AG09309 (cell line): ENCODE data around the gene FOXL2NB.

Experiments
- DNase-seq: peaks from one replicate; pipeline ENCODE4 v3.0.0-alpha.2; 2010; ENCODE audit warnings: low read depth
- H3K4me3 ChIP-seq: 2 replicates; pipeline ENCODE4 v1.5.1; 2011; ENCODE audit warnings: mild to moderate bottlenecking, low read depth, low read length, moderate library complexity; ENCODE audit not compliant: control insufficient read depth
- TF ChIP-seq, protein P1 (sequence below): IDR thresholded peaks from 2 replicates; pipeline ENCODE4 v1.5.1; 2011; ENCODE audit warnings: mild to moderate bottlenecking, low read depth, low read length, inconsistent platforms; ENCODE audit not compliant: insufficient read depth, control insufficient read depth; ENCODE audit errors: missing control alignments

Gene FOXL2NB

DNA sequence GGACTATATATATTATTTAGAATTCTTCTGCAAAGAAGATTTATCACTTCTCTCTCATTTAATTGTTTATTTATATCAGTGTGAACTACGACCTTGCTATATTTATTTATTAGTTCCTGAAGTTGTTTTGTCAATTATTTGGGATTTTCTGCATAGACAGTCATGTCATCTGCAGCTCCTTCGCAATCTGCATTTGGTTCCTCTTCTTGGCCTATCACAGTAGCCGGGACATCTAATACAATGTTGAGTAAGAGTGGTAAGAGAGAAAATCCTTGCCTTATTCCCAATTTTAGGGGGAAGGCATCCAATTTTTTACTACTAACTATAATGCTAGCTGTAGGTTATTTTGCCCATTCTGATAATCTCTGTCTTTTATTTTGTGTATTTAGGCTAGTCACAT is 39.5 kb upstream of the FOXL2NB start:
- DNase-seq, result no peak
- TF ChIP-seq, protein P1, sequence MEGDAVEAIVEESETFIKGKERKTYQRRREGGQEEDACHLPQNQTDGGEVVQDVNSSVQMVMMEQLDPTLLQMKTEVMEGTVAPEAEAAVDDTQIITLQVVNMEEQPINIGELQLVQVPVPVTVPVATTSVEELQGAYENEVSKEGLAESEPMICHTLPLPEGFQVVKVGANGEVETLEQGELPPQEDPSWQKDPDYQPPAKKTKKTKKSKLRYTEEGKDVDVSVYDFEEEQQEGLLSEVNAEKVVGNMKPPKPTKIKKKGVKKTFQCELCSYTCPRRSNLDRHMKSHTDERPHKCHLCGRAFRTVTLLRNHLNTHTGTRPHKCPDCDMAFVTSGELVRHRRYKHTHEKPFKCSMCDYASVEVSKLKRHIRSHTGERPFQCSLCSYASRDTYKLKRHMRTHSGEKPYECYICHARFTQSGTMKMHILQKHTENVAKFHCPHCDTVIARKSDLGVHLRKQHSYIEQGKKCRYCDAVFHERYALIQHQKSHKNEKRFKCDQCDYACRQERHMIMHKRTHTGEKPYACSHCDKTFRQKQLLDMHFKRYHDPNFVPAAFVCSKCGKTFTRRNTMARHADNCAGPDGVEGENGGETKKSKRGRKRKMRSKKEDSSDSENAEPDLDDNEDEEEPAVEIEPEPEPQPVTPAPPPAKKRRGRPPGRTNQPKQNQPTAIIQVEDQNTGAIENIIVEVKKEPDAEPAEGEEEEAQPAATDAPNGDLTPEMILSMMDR, result no peak
- H3K4me3 ChIP-seq, result no peak overlapping the region

- TF ChIP-seq, protein P1, result no peak
- H3K4me3 ChIP-seq, result no peak overlapping the region
- DNase-seq, result no peak
Measured at GRCh38 chr3:138908846-138909245, 38.2 kb upstream of the FOXL2NB start.

- TF ChIP-seq, protein P1, result no peak
- DNase-seq, result no peak
- H3K4me3 ChIP-seq, result no peak overlapping the region
Measured at GRCh38 chr3:138909904-138910303, 37.1 kb upstream of the FOXL2NB start.

GRCh38 chr3:138911621-138912020 is 35.4 kb upstream of the FOXL2NB start:
- no peak for DNase-seq

DNA sequence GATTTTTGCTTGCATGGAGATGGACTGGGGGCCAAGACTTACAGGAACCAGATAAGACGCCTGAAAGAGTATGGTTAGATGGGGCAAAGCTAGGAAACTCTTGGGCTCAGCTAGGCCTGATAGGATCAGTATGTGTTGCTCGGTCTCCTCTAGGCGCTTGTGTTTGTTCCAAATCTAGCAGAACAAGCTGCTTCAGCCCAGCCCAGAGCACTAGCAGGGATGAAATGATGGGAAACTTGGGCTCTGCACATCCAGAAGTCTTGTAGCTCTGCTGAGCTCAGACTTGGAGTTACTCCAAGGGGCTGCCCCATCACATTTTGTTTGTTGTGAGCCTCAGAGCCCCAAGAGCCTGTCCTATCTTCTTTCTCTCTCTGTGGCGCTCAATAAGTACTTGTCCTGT is 34.8 kb upstream of the FOXL2NB start:
- TF ChIP-seq, protein P1, result no peak
- DNase-seq, result no peak

More at GRCh38 chr3:138911621-138912020, 35.4 kb upstream of the FOXL2NB start:
- no peak overlapping the region for H3K4me3 ChIP-seq
- TF ChIP-seq, protein P1, result no peak

GRCh38 chr3:138913766-138914165 is 33.3 kb upstream of the FOXL2NB start:
- TF ChIP-seq, protein P1, result no peak
- no peak overlapping the region for H3K4me3 ChIP-seq
- no peak for DNase-seq

More for the DNA sequence above, 34.8 kb upstream of the FOXL2NB start:
- H3K4me3 ChIP-seq, result no peak overlapping the region
